Measurements from ENCODE around the gene LPP. TPM values are rescaled to one million over a fixed set of nuclear protein-coding genes. Genes with fewer than 3 reads are reported as not detected.

Gene LPP
- total RNA-seq, 1 experiment from 2014 or later: 54.0 TPM

DNA sequence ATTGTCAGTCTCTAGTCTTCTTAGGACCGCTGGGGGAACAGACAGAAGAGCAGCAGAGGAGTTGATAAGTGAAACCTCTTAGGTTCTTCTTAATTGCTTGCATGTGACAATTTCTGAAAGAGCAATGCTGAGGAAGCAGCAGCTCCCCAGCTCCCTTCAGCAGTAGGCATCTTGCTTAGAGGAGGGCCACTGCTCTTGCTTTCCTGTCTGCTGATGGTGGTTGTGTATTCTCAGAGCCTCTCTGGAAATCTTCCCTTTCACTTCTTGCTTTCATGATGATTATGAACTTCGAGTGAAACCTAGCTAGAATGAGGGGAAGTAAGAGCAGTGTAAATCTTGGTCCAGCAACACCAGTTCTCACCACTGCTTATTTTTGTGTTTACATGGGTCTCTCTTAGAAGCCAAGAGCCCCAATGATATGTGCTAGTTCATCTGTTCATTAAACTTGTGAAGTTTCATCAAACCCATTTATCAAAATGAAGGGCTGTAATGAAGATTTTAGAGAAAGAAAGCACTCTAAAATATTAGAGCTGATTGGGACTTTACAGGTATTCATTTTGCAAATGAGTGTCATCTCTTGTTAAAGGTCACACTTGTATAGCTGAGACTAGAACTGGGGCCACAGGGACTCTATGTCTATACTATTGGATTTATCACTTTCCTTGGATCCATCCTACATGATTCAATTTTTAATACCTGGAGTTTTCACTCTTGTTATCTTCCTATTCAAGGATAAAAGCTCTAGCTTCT lies 246.7 kb downstream of the LPP start:
- ATAC-seq: no peak
- Histone ChIP-seq H4K20me1 (ENCODE audit: insufficient read depth) (no peaks in the 10 kb centered on the region), H3K27me3 (ENCODE audit: insufficient read depth, low read length) (no peaks in the 10 kb centered on the region), H3K27ac (ENCODE audit: low read depth, low read length) (no peak overlapping the region), H3K36me3 (ENCODE audit: control insufficient read depth in 1 of 2, insufficient read depth in 2 of 2, low read length in 2 of 2) (no peaks in the 10 kb centered on the region), H3K9me3 (ENCODE audit: control insufficient read depth in 1 of 2, insufficient read depth in 1 of 2, low read depth in 1 of 2, low read length in 2 of 2) (no peaks in the 10 kb centered on the region), H2AFZ (ENCODE audit: low read depth, low read length, poor library complexity, severe bottlenecking) (no peak overlapping the region), H3K4me1 (ENCODE audit: control insufficient read depth in 1 of 2, insufficient read depth in 2 of 2, low read length in 2 of 2) (no peaks in the 10 kb centered on the region), H3K9ac (ENCODE audit: low read length) (no peak overlapping the region), H3K4me2 (ENCODE audit: low read length) (no peak overlapping the region), H3K79me2 (ENCODE audit: insufficient read depth, low read length) (peaks cover 6% of the 10 kb centered on the region; the same call in 1 of the 2 replicates), H3K9me2 (ENCODE audit: insufficient read depth) (no peaks in the 10 kb centered on the region), H3K4me3 (replicated peaks in 1 of 2; ENCODE audit: low read depth in 1 of 2, low read length in 2 of 2) (no peak overlapping the region)
- RAD21 ChIA-PET (ENCODE audit: low non-redundant PET in 1 of 2, low total read pairs in 2 of 2, uncharacterized antibody in 2 of 2, unreplicated experiment in 2 of 2): interaction anchor here in 1 of 2 experiments (0.6 kb wide), 1 partner anchor 15 kb away, joined by 4 read pairs; no protein-coding TSS in a partner anchor
- no peak for TF ChIP-seq ZNF274 (IDR thresholded peaks at IDR 0.05; ENCODE audit: low read depth, low read length)
- TF ChIP-seq EGR1 (IDR thresholded peaks at IDR 0.05; ENCODE audit: low read depth): no peak
- no peak for TF ChIP-seq CEBPB (IDR thresholded peaks at IDR 0.05; ENCODE audit: low read depth)
- no peak for DNase-seq (ENCODE audit: low read depth, low spot score)
- CTCF ChIA-PET: interaction anchor here (1.2 kb wide), 1 partner anchor 554 kb away, joined by 3 read pairs; no protein-coding TSS in a partner anchor
- POLR2A ChIA-PET: no interaction called here
- BruUV-seq (replicated peaks): no TSS peak
- intact Hi-C loops (cut with micrococcal nuclease): no loop called here

- no peak overlapping the region for H2AFZ ChIP-seq (ENCODE audit: low read depth, low read length, poor library complexity, severe bottlenecking)
- RAD21 ChIA-PET (ENCODE audit: low non-redundant PET in 1 of 2, low total read pairs in 2 of 2, uncharacterized antibody in 2 of 2, unreplicated experiment in 2 of 2): no interaction called here
- H3K36me3 ChIP-seq (ENCODE audit: control insufficient read depth in 1 of 2, insufficient read depth in 2 of 2, low read length in 2 of 2): no peaks in the 10 kb centered on the region
- no peak overlapping the region for H3K27ac ChIP-seq (ENCODE audit: low read depth, low read length)
- peaks cover 6% of the 10 kb centered on the region; the same call in 1 of the 2 replicates for H3K79me2 ChIP-seq (ENCODE audit: insufficient read depth, low read length)
- no peak for DNase-seq (ENCODE audit: low read depth, low spot score)
- no peak overlapping the region for H3K9ac ChIP-seq (ENCODE audit: low read length)
- no peaks in the 10 kb centered on the region for H4K20me1 ChIP-seq (ENCODE audit: insufficient read depth)
- no peaks in the 10 kb centered on the region for H3K9me3 ChIP-seq (ENCODE audit: control insufficient read depth in 1 of 2, insufficient read depth in 1 of 2, low read depth in 1 of 2, low read length in 2 of 2)
- POLR2A ChIA-PET: no interaction called here
- H3K4me2 ChIP-seq (ENCODE audit: low read length): no peak overlapping the region
- H3K4me3 ChIP-seq (replicated peaks in 1 of 2; ENCODE audit: low read depth in 1 of 2, low read length in 2 of 2): no peak overlapping the region
- intact Hi-C loops (cut with micrococcal nuclease): no loop called here
- TF ChIP-seq ZNF274 (IDR thresholded peaks at IDR 0.05; ENCODE audit: low read depth, low read length) (no peak), YY1 (IDR thresholded peaks at IDR 0.05; ENCODE audit: extremely low read depth, insufficient replicate concordance, low read depth, low read length) (no peak), CBX3 (IDR thresholded peaks at IDR 0.05; ENCODE audit: low read depth) (no peak), RAD21 (IDR thresholded peaks at IDR 0.05; ENCODE audit: low read depth) (no peak), EZH2 (IDR thresholded peaks at IDR 0.05) (no peak), JUND (IDR thresholded peaks at IDR 0.05) (no peak), CEBPB (IDR thresholded peaks at IDR 0.05; ENCODE audit: low read depth) (no peak), SRF (IDR thresholded peaks at IDR 0.05; ENCODE audit: low read depth) (no peak), EZH2phosphoT487 (IDR thresholded peaks at IDR 0.05; ENCODE audit: borderline replicate concordance) (no peak)
- TF ChIP-seq, protein P1, sequence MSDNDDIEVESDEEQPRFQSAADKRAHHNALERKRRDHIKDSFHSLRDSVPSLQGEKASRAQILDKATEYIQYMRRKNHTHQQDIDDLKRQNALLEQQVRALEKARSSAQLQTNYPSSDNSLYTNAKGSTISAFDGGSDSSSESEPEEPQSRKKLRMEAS (IDR thresholded peaks at IDR 0.05): no peak
- BruUV-seq (replicated peaks): no TSS peak
- CTCF ChIA-PET: interaction anchor here (1.2 kb wide), 1 partner anchor 553 kb away, joined by 3 read pairs; no protein-coding TSS in a partner anchor
- no peaks in the 10 kb centered on the region for H3K27me3 ChIP-seq (ENCODE audit: insufficient read depth, low read length)
- no peaks in the 10 kb centered on the region for H3K9me2 ChIP-seq (ENCODE audit: insufficient read depth)
- ATAC-seq: no peak
- no peaks in the 10 kb centered on the region for H3K4me1 ChIP-seq (ENCODE audit: control insufficient read depth in 1 of 2, insufficient read depth in 2 of 2, low read length in 2 of 2)
Observed at GRCh38 chr3:188401244-188401993, 247.5 kb downstream of the LPP start.
